Panc1 (cell line): ENCODE results near the gene NDST1.

Experiments used
- CTCF ChIP-seq: fragments of 450-650 bp; IDR thresholded peaks from 2 replicates; pipeline ENCODE4 v1.5.1; 2017; ENCODE audit warnings: mild to moderate bottlenecking
- REST ChIP-seq, 2 experiments: IDR thresholded peaks; 2 replicates each; pipeline ENCODE4 v1.6.1; 2011 to 2012; ENCODE audit warnings: low read depth in 2 of 2, control low read depth in 1 of 2, low read length in 1 of 2, mild to moderate bottlenecking in 1 of 2, moderate library complexity in 1 of 2; ENCODE audit not compliant: insufficient read depth in 1 of 2

GRCh38 chr5:150587016-150587415 lies 79.1 kb downstream of the NDST1 start:
- no peak for TF ChIP-seq CTCF
- TF ChIP-seq REST (IDR thresholded peaks at IDR 0.05; ENCODE audit: insufficient read depth in 1 of 2, low read depth in 2 of 2, low read length in 1 of 2) = no peak
